Posterior cingulate gyrus (tissue), 11 donors: ENCODE results near the gene MICB.
"Not testable (repeated sequence)": the region's sequence is repeated elsewhere in the genome, so short reads cannot be mapped to it uniquely, and the experiment has no call there.

Source experiments
- DNase-seq, 10 donors: peaks; one replicate each; pipeline versions ENCODE4 v3.0.0 to v3.0.0-alpha.2; 2020 to 2021; ENCODE audit warnings: mixed read lengths in 3 of 10
- intact Hi-C: fragments of 100-400 bp; cut with DNase I; formaldehyde crosslinking; loops from one replicate; pipeline ENCODE4 v1.15.1; 2023

MICB gene

GRCh38 chr6:31534521-31535040, 36.6 kb downstream of the MICB start:
- DNase-seq, result peak in 2 of 10 donors; percentile 76 to 84
- intact Hi-C loops, result no loop called here

GRCh38 chr6:31535538-31536324, 37.8 kb downstream of the MICB start:
- intact Hi-C loops, result no loop called here
- no peak for DNase-seq

DNA sequence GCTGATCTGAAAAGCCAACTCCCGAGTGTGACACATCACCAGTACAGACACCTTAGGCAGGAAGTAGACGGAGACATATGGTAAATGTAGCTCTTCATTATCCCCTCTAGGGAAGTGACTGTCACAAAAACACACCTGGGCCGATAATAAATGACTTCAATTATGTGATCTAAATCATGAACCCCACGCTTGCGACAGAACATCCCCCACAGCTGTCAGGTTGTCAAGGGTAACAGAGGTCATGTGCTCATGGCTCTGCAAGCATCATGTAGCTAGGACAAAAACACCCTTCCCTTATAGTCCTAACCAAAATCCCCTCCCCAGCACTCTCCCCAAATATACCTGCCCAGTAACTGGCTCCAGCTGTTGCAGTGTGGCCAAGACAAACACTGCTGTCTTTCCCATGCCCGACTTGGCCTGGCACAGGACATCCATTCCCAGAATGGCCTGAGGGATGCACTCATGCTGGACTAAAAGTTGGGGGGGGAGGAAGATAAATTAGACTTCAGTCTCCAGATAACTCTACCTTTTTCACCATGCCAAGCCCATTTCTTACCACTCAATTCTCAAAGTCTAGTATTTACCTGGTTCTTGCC, 41.0 kb downstream of the MICB start:
- intact Hi-C loops, result no loop called here
- no peak for DNase-seq

DNA sequence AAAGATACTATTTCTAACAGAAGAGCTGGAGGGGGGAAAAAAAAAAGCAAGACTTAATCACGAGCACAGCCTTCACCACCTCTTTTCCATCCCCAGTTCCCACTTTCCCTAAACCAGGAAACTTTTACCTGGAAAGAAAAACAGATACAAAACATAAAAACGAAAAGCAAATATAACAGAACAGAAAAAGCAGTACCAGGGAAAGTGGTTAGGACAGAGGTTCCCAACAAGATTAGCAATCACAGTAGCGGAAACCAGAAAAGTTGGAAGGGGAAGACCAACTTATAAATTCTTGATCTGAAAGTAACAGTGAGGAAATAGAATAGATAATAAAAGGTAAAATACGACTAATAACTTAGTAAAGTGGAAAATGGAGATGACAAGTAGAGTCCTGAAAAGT, 42.7 kb downstream of the MICB start:
- intact Hi-C loops, result loop anchor here (5.0 to 10.0 kb wide), 4 partner anchors 122 to 414 kb away; partner anchors contain the start of genes C6orf47, GPANK1, NELFE and NEU1
- no peak for DNase-seq

DNA sequence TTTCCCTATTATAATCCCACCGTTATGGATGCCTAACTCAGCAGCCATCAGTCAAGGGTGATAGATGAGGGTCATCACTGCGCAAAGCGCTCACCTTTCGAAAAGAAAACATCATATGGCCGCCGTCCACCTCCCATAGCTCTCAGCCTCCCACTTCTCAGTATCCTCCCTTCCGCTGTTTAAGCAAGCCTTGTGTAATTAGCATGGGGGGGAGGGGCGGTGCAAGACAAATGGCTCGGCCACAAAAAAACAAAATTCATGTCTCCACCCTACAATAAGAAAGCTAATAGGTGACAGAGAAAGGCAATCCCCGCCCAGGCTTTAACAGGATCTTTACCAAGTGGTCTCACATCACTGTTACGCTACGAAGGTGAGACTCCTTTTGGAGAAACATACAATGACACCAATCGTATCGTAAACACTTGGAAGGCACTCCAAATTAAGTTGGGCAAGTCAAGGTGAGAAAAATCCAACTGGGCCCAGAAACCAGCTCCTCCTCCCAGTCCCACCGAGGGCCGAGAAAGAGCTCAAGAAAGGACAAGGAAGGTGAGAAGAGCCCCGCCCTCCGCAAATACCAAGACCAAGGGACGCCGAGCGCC, 43.2 kb downstream of the MICB start:
- intact Hi-C loops, result loop anchor here (5.0 to 10.0 kb wide), 4 partner anchors 121 to 414 kb away; partner anchors contain the start of genes C6orf47, GPANK1, NELFE and NEU1

GRCh38 chr6:31541658-31542521, 43.9 kb downstream of the MICB start, which contains the start of gene DDX39B:
Gene DDX39B (minus strand): TSS chr6:31542003. CDS start chr6:31540532, 1,471 bp downstream.
- intact Hi-C loops, result loop anchor here (5.0 to 10.0 kb wide), 4 partner anchors 120 to 413 kb away; partner anchors contain the start of genes C6orf47, GPANK1, NELFE and NEU1
- peak; percentile 93 to 99 (median 96) for DNase-seq

More for the DNA sequence above, 43.2 kb downstream of the MICB start:
- no peak for DNase-seq

GRCh38 chr6:31543639-31544038, 45.7 kb downstream of the MICB start:
- intact Hi-C loops, result loop anchor here (5.0 to 10.0 kb wide), 4 partner anchors 119 to 411 kb away; partner anchors contain the start of genes C6orf47, GPANK1, NELFE and NEU1
- DNase-seq, result no peak

DNA sequence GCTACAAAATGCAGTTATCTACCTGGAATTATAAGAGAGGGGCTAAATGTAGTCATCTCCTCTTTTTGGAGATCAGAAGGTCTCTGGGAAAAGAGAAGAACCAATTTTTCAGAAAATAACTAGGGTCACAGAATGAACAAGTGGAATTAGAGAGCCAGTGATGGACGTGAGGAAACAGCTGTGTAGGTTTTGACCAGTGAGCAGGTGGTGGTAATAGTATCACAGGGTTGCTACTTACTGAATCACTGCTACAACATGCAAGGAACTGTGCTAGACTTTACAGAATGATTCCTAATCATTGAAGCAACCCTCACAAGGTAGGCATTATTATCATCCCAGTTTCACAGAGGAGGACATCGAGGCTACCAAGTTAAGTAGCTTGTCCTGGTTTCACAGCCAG, 46.7 kb downstream of the MICB start:
- intact Hi-C loops, result loop anchor here (5.0 to 10.0 kb wide), 4 partner anchors 118 to 410 kb away; partner anchors contain the start of genes C6orf47, GPANK1, NELFE and NEU1

GRCh38 chr6:31545291-31545690, 47.3 kb downstream of the MICB start:
- DNase-seq, result no peak
- intact Hi-C loops, result loop anchor here (10.0 kb wide), 3 partner anchors 250 to 410 kb away; partner anchors contain the start of genes NELFE, NEU1, SKIC2 and VARS1

More for the DNA sequence above, 46.7 kb downstream of the MICB start:
- DNase-seq, result no peak

DNA sequence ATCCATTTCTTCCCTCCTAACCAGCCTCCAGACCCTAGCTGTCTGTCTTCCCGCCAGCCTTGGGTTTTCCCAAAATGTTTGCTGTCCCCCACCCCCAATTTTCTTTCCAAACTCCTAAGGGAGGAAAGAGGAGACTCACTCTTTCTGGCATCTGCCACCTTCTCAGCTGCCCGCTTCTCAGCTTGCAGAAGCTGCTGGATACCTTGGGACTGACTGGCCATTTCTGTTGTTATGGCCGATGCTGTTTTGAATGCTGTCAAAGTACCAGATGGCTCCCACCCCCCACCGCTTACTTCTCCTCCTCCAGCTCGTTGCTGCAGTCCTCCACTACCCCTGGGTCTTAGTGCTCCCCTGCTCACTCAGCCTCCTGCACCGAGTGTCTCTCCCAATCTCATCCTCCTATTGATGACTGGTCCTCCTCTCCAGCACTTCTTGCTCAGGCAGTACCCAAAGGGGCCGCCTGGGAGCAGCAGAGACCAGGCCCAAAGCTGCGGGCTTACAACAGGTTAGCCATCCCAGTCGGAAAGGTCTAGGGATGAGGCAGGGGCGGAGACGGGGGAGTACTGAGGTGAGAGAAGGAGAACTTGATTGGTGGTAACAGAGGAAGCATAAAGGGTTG, 48.5 kb downstream of the MICB start, which contains the start of gene ATP6V1G2:
TSS of gene ATP6V1G2 (minus strand) at position 270 of the 619 bp plus-strand sequence. CDS start at position 221, 49 bp downstream.
- peak; percentile 85 to 99 (median 94) for DNase-seq
- intact Hi-C loops, result loop anchor here (1.0 to 10.0 kb wide), 4 partner anchors 52 to 408 kb away; partner anchors contain the start of genes NELFE, NEU1, SKIC2 and VARS1

- intact Hi-C loops, result loop anchor here (1.0 to 10.0 kb wide), 4 partner anchors 51 to 408 kb away; partner anchors contain the start of genes NELFE, NEU1, SKIC2 and VARS1
- peak; percentile 96 to 99 (median 98) for DNase-seq
Measured at GRCh38 chr6:31546958-31547726, 49.2 kb downstream of the MICB start, which contains the start of gene NFKBIL1. Gene NFKBIL1 (plus strand): TSS chr6:31547608. CDS start chr6:31547695, 87 bp downstream.

GRCh38 chr6:31547727-31548543, 50.0 kb downstream of the MICB start:
- intact Hi-C loops, result loop anchor here (10.0 kb wide), 3 partner anchors 247 to 407 kb away; partner anchors contain the start of genes NELFE, NEU1, SKIC2 and VARS1
- peak in 1 of 10 donors; percentile 72 for DNase-seq

DNA sequence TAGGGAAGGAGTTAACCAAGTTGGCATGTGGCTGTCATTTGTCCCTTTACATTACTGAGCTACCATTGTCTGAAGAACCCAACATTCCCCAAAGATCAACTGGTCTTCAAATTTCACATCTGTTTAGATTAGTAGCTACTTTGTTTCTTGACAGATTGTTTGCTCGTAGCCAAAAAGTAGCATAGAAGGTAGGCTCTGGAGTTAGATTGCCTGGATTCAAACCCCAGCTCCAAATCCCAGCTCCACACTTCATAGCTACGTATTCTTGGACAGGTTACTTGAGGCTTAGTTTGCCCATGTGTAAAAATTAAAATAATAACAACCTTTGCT, 50.6 kb downstream of the MICB start:
- DNase-seq, result no peak
- intact Hi-C loops, result loop anchor here (10.0 kb wide), 3 partner anchors 246 to 406 kb away; partner anchors contain the start of genes NELFE, NEU1, SKIC2 and VARS1

DNA sequence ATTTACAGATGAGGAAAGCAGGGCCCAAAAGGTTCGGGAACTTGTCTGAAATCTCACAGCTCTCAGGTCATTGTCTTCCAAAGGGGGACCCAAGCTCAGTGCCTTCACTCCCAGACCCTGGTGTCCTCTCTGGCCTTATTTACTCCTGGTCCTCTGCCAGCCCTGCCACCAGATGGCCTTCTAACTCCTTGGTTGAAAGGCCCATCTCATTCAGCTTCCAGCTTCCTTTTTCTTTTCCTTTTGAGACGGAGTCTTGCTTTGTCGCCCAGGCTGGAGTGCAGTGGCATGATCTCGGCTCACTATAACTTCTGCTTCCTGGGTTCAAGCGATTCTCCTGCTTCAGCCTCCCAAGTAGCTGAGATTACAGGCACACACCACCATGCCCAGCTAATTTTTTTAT, 53.4 kb downstream of the MICB start:
- intact Hi-C loops, result not testable (repeated sequence)
- DNase-seq, result peak in 1 of 10 donors; percentile 27

- DNase-seq, result no peak
- intact Hi-C loops, result no loop called here
Measured at GRCh38 chr6:31556307-31556706, 58.4 kb downstream of the MICB start.

- DNase-seq, result no peak
- intact Hi-C loops, result no loop called here
Measured at GRCh38 chr6:31557443-31558317, 59.7 kb downstream of the MICB start.
